Activated CD4-positive, alpha-beta T cell treated with anti-CD3 and anti-CD28 coated beads, Interleukin-2, amount 10 ng/mL, durations not matched to agents 7 days and 5 days (primary cell): ENCODE results near the gene VWA8. TPM values are rescaled to one million over a fixed set of nuclear protein-coding genes. Genes with fewer than 3 reads are reported as not detected.
"Not testable (repeated sequence)": the region's sequence is repeated elsewhere in the genome, so short reads cannot be mapped to it uniquely, and the experiment has no call there.

Source experiments
- CTCF ChIA-PET: fragments of 350-600 bp; sonication (Branson Sonifier 250); formaldehyde crosslinking; loops from one replicate; lab custom pipeline; 2021; ENCODE audit warnings: antibody characterized with exemption; lab: Charles Lee
- POLR2A ChIA-PET: fragments of 350-600 bp; sonication (Branson Sonifier 250); formaldehyde crosslinking; loops from one replicate; lab custom pipeline; 2021; ENCODE audit warnings: antibody characterized with exemption; lab: Charles Lee
- DNase-seq: peaks from one replicate; pipeline ENCODE4 v3.0.0-alpha.2; 2020
- H3K27ac Mint-ChIP-seq: one replicate; pipeline ENCODE4 v1.8.0; 2021; ENCODE audit warnings: mild to moderate bottlenecking, moderate library complexity, mixed read lengths
- H3K27me3 Mint-ChIP-seq: one replicate; pipeline ENCODE4 v1.8.0; 2021; ENCODE audit warnings: mixed read lengths
- H3K36me3 Mint-ChIP-seq: one replicate; pipeline ENCODE4 v1.8.0; 2021; ENCODE audit warnings: low read depth, mixed read lengths
- H3K4me1 Mint-ChIP-seq: one replicate; pipeline ENCODE4 v1.8.0; 2021; ENCODE audit warnings: mixed read lengths
- H3K4me3 Mint-ChIP-seq: one replicate; pipeline ENCODE4 v1.8.0; 2021; ENCODE audit warnings: mild to moderate bottlenecking, moderate library complexity, mixed read lengths
- H3K9me3 Mint-ChIP-seq: one replicate; pipeline ENCODE4 v1.8.0; 2021; ENCODE audit warnings: mixed read lengths
- total RNA-seq, 2 experiments: library from RNA; stranded (reverse); gene quantifications; one replicate each; pipeline ENCODE4 v1.2.3, GENCODE V29; 2021

Gene VWA8
- total RNA-seq, 2 experiments from 2014 or later, result 17.8 to 17.9 TPM

GRCh38 chr13:41859565-41859964 lies 101.3 kb downstream of the VWA8 start:
- H3K36me3 Mint-ChIP-seq, result peaks cover 32% of the 10 kb centered on the region
- H3K4me3 Mint-ChIP-seq, result no peak overlapping the region
- no peaks in the 10 kb centered on the region for H3K27me3 Mint-ChIP-seq
- H3K9me3 Mint-ChIP-seq, result no peaks in the 10 kb centered on the region
- no peak overlapping the region for H3K27ac Mint-ChIP-seq
- H3K4me1 Mint-ChIP-seq, result peaks cover 16% of the 10 kb centered on the region
- POLR2A ChIA-PET, result no interaction called here
- CTCF ChIA-PET, result no interaction called here
- DNase-seq, result no peak

GRCh38 chr13:41858780-41859179 lies 102.1 kb downstream of the VWA8 start:
- CTCF ChIA-PET, result interaction anchor here (0.7 kb wide), 1 partner anchor 135 kb away, joined by 4 read pairs; no protein-coding TSS in a partner anchor
- no peaks in the 10 kb centered on the region for H3K9me3 Mint-ChIP-seq
- H3K27ac Mint-ChIP-seq, result no peak overlapping the region
- H3K4me3 Mint-ChIP-seq, result no peak overlapping the region
- H3K27me3 Mint-ChIP-seq, result no peaks in the 10 kb centered on the region
- H3K36me3 Mint-ChIP-seq, result peaks cover 34% of the 10 kb centered on the region
- H3K4me1 Mint-ChIP-seq, result peaks cover 13% of the 10 kb centered on the region
- POLR2A ChIA-PET, result interaction anchor here (0.6 kb wide), 1 partner anchor 135 kb away, joined by 4 read pairs; no protein-coding TSS in a partner anchor
- DNase-seq, result no peak

GRCh38 chr13:41854758-41855157 lies 106.2 kb downstream of the VWA8 start:
- DNase-seq, result no peak
- CTCF ChIA-PET, result no interaction called here
- POLR2A ChIA-PET, result interaction anchor here (0.5 to 0.6 kb wide), 2 partner anchors 14 to 16 kb away, joined by 3 read pairs; no protein-coding TSS in a partner anchor
- no peaks in the 10 kb centered on the region for H3K4me1 Mint-ChIP-seq
- no peak overlapping the region for H3K4me3 Mint-ChIP-seq
- H3K9me3 Mint-ChIP-seq, result no peaks in the 10 kb centered on the region
- H3K36me3 Mint-ChIP-seq, result peaks cover 34% of the 10 kb centered on the region
- H3K27ac Mint-ChIP-seq, result no peak overlapping the region
- H3K27me3 Mint-ChIP-seq, result no peaks in the 10 kb centered on the region

- Mint-ChIP-seq H3K36me3 (peaks cover 30% of the 10 kb centered on the region), H3K27me3 (no peaks in the 10 kb centered on the region), H3K4me1 (no peaks in the 10 kb centered on the region), H3K4me3 (no peak overlapping the region), H3K27ac (no peak overlapping the region), H3K9me3 (peaks cover 2% of the 10 kb centered on the region)
- ChIA-PET POLR2A (no interaction called here), CTCF (no interaction called here)
- DNase-seq, result no peak
Measured at GRCh38 chr13:41851351-41851750, 109.6 kb downstream of the VWA8 start.

- H3K36me3 Mint-ChIP-seq, result peaks cover 26% of the 10 kb centered on the region
- H3K4me1 Mint-ChIP-seq, result no peaks in the 10 kb centered on the region
- POLR2A ChIA-PET, result no interaction called here
- H3K9me3 Mint-ChIP-seq, result peaks cover 2% of the 10 kb centered on the region
- H3K4me3 Mint-ChIP-seq, result no peak overlapping the region
- H3K27me3 Mint-ChIP-seq, result no peaks in the 10 kb centered on the region
- CTCF ChIA-PET, result interaction anchor here (1.1 kb wide), 1 partner anchor 14 kb away, joined by 4 read pairs; no protein-coding TSS in a partner anchor
- DNase-seq, result no peak
- no peak overlapping the region for H3K27ac Mint-ChIP-seq
Measured at GRCh38 chr13:41848435-41849255, 112.3 kb downstream of the VWA8 start.

- H3K4me1 Mint-ChIP-seq, result no peaks in the 10 kb centered on the region
- ChIA-PET CTCF (no interaction called here), POLR2A (no interaction called here)
- DNase-seq, result no peak
- no peak overlapping the region for H3K27ac Mint-ChIP-seq
- H3K4me3 Mint-ChIP-seq, result no peak overlapping the region
- peaks cover 4% of the 10 kb centered on the region for H3K9me3 Mint-ChIP-seq
- no peaks in the 10 kb centered on the region for H3K27me3 Mint-ChIP-seq
- peaks cover 21% of the 10 kb centered on the region for H3K36me3 Mint-ChIP-seq
Measured at GRCh38 chr13:41847216-41847615, 113.7 kb downstream of the VWA8 start.

GRCh38 chr13:41842036-41842620 lies 118.8 kb downstream of the VWA8 start:
- Mint-ChIP-seq H3K9me3 (peaks cover 1% of the 10 kb centered on the region), H3K27me3 (no peaks in the 10 kb centered on the region), H3K27ac (no peak overlapping the region), H3K4me1 (no peaks in the 10 kb centered on the region), H3K36me3 (peaks cover 28% of the 10 kb centered on the region), H3K4me3 (no peak overlapping the region)
- ChIA-PET POLR2A (no interaction called here), CTCF (interaction anchor here (1.2 kb wide), 1 partner anchor 168 kb away, joined by 3 read pairs; no protein-coding TSS in a partner anchor)
- no peak for DNase-seq

- no peak overlapping the region for H3K4me3 Mint-ChIP-seq
- no peak overlapping the region for H3K27ac Mint-ChIP-seq
- H3K4me1 Mint-ChIP-seq, result no peaks in the 10 kb centered on the region
- ChIA-PET POLR2A (no interaction called here), CTCF (no interaction called here)
- no peaks in the 10 kb centered on the region for H3K27me3 Mint-ChIP-seq
- no peak for DNase-seq
- H3K9me3 Mint-ChIP-seq, result no peaks in the 10 kb centered on the region
- H3K36me3 Mint-ChIP-seq, result peaks cover 31% of the 10 kb centered on the region
Measured at GRCh38 chr13:41837629-41838028, 123.3 kb downstream of the VWA8 start.

- Mint-ChIP-seq H3K4me3 (no peak overlapping the region), H3K27me3 (no peaks in the 10 kb centered on the region), H3K27ac (no peak overlapping the region), H3K9me3 (no peaks in the 10 kb centered on the region), H3K36me3 (peaks cover 28% of the 10 kb centered on the region), H3K4me1 (no peaks in the 10 kb centered on the region)
- CTCF ChIA-PET, result no interaction called here
- POLR2A ChIA-PET, result no interaction called here
- no peak for DNase-seq
Measured at GRCh38 chr13:41835871-41836270, 125.0 kb downstream of the VWA8 start.

GRCh38 chr13:41834697-41835096 lies 126.2 kb downstream of the VWA8 start:
- POLR2A ChIA-PET, H3K9me3 Mint-ChIP-seq, H3K4me1 Mint-ChIP-seq, H3K4me3 Mint-ChIP-seq, H3K27me3 Mint-ChIP-seq, H3K27ac Mint-ChIP-seq, DNase-seq: not testable (repeated sequence)
- peaks cover 27% of the 10 kb centered on the region for H3K36me3 Mint-ChIP-seq
- CTCF ChIA-PET, result interaction anchor here (1.0 kb wide), 1 partner anchor 12 kb away, joined by 3 read pairs; no protein-coding TSS in a partner anchor

- no peaks in the 10 kb centered on the region for H3K4me1 Mint-ChIP-seq
- CTCF ChIA-PET, result interaction anchor here (0.8 to 1.0 kb wide), 2 partner anchors 12 to 20 kb away, joined by 3 read pairs; no protein-coding TSS in a partner anchor
- no peak overlapping the region for H3K27ac Mint-ChIP-seq
- POLR2A ChIA-PET, result no interaction called here
- no peak overlapping the region for H3K4me3 Mint-ChIP-seq
- peaks cover 26% of the 10 kb centered on the region for H3K36me3 Mint-ChIP-seq
- no peaks in the 10 kb centered on the region for H3K27me3 Mint-ChIP-seq
- DNase-seq, result no peak
- H3K9me3 Mint-ChIP-seq, result no peaks in the 10 kb centered on the region
Measured at GRCh38 chr13:41833831-41834230, 127.1 kb downstream of the VWA8 start.

GRCh38 chr13:41833201-41833600 lies 127.7 kb downstream of the VWA8 start:
- H3K4me1 Mint-ChIP-seq, result no peaks in the 10 kb centered on the region
- no peak overlapping the region for H3K27ac Mint-ChIP-seq
- CTCF ChIA-PET, result interaction anchor here (0.8 kb wide), 1 partner anchor 20 kb away, joined by 3 read pairs; no protein-coding TSS in a partner anchor
- H3K27me3 Mint-ChIP-seq, result no peaks in the 10 kb centered on the region
- no peaks in the 10 kb centered on the region for H3K9me3 Mint-ChIP-seq
- POLR2A ChIA-PET, result no interaction called here
- DNase-seq, result no peak
- H3K4me3 Mint-ChIP-seq, result no peak overlapping the region
- peaks cover 26% of the 10 kb centered on the region for H3K36me3 Mint-ChIP-seq
